ENCODE data around the gene CERS6. TPM values are rescaled to one million over a fixed set of nuclear protein-coding genes. Genes with fewer than 3 reads are reported as not detected.

The CERS6 gene
- total and polyA plus RNA-seq, 2 of the 8 experiments (the other 6 are each of a cell fraction or from before 2014, with no cell fraction given): 6.8 to 28.2 TPM

GRCh38 chr2:168439536-168439935 is 16.5 kb upstream of the CERS6 start:
- H4K91ac ChIP-seq (replicated peaks; ENCODE audit: insufficient read length, low read length): no peak overlapping the region
- H3K14ac ChIP-seq (ENCODE audit: insufficient read length): no peak overlapping the region
- H2AK5ac ChIP-seq (ENCODE audit: low read depth, low read length): no peak overlapping the region
- no peak overlapping the region for H2BK120ac ChIP-seq (replicated peaks; ENCODE audit: low read depth, low read length)
- H3K36me3 ChIP-seq (ENCODE audit: control insufficient read depth in 2 of 4, insufficient read depth in 4 of 4, low read length in 3 of 4): no peaks in the 10 kb centered on the region
- DNase-seq (ENCODE audit: low read depth in 1 of 2, low spot score in 2 of 2): no peak
- no peak overlapping the region for H3K9ac ChIP-seq (replicated peaks in 1 of 4; ENCODE audit: extremely low read depth in 1 of 4, low read depth in 3 of 4, low read length in 3 of 4)
- no peak overlapping the region for H3K23ac ChIP-seq (ENCODE audit: insufficient read length)
- no peak overlapping the region for H4K5ac ChIP-seq (ENCODE audit: insufficient read length, low read depth, low read length)
- no peak overlapping the region for H2BK20ac ChIP-seq (ENCODE audit: low read length)
- H3K18ac ChIP-seq (ENCODE audit: extremely low read depth, low read length): no peak overlapping the region
- no peaks in the 10 kb centered on the region for H4K20me1 ChIP-seq (replicated peaks in 1 of 2; ENCODE audit: control insufficient read depth in 1 of 2, insufficient read depth in 2 of 2, low read length in 2 of 2)
- H3K79me2 ChIP-seq (ENCODE audit: control insufficient read depth in 1 of 2, insufficient read depth in 2 of 2, low read length in 2 of 2): no peaks in the 10 kb centered on the region
- WGBS, 2 experiments (ENCODE audit: extremely low coverage in 1 of 2, insufficient coverage in 1 of 2, insufficient read length in 1 of 2, insufficient replicate concordance in 2 of 2, low coverage in 1 of 2, low lambda C conversion rate in 2 of 2, missing lambda C conversion rate in 1 of 2): 90% methylated on average over 3 of the region's 3 CpGs; no CpG with 5 or more reads in 1 of the 2 experiments
- no peaks in the 10 kb centered on the region; a peak in 1 of 4 replicates for H3K9me3 ChIP-seq (ENCODE audit: insufficient read depth in 2 of 2, low read depth in 1 of 2, low read length in 1 of 2)
- ChIA-PET CTCF (ENCODE audit: partially characterized antibody) (interaction anchor here (0.6 to 1.4 kb wide), 5 partner anchors 52 to 267 kb away, joined by 3 to 4 read pairs (median 3); no protein-coding TSS in a partner anchor), POLR2A (ENCODE audit: partially characterized antibody) (interaction anchor here (1.9 kb wide), 1 partner anchor 12 kb away, joined by 4 read pairs; no protein-coding TSS in a partner anchor)
- H3K27me3 ChIP-seq (replicated peaks in 1 of 4; ENCODE audit: control insufficient read depth in 3 of 4, extremely low read depth in 1 of 4, insufficient read depth in 3 of 4, low read length in 3 of 4): no peaks in the 10 kb centered on the region
- no peak for FAIRE-seq
- H3K27ac ChIP-seq (ENCODE audit: low read depth, low read length): no peak overlapping the region
- no peak overlapping the region for H4K8ac ChIP-seq (ENCODE audit: extremely low read depth, insufficient read depth, low read length)
- no peak overlapping the region for H3K56ac ChIP-seq (replicated peaks; ENCODE audit: insufficient read length, low read depth, low read length)
- H2BK15ac ChIP-seq (ENCODE audit: low read length): no peak overlapping the region
- H2AFZ ChIP-seq (ENCODE audit: low read length): no peak overlapping the region
- H2BK5ac ChIP-seq (ENCODE audit: low read depth, low read length): no peak overlapping the region
- no peak overlapping the region for H3K4me2 ChIP-seq (ENCODE audit: insufficient read depth in 1 of 2, low read depth in 2 of 2, low read length in 2 of 2)
- H3K23me2 ChIP-seq (ENCODE audit: low read depth, low read length): no peaks in the 10 kb centered on the region
- H3K4me3 ChIP-seq (ENCODE audit: extremely low read depth in 1 of 4, insufficient read depth in 2 of 4, low read depth in 3 of 4, low read length in 4 of 4): no peak overlapping the region
- no peaks in the 10 kb centered on the region for H3K4me1 ChIP-seq (replicated peaks in 1 of 4; ENCODE audit: control insufficient read depth in 3 of 4, insufficient read depth in 4 of 4, low read length in 3 of 4)
- no peaks in the 10 kb centered on the region for H3K79me1 ChIP-seq (ENCODE audit: low read depth, low read length)
- no peak overlapping the region for H3K4ac ChIP-seq (replicated peaks; ENCODE audit: insufficient read length, low read depth, low read length)
- no peak overlapping the region for H2BK12ac ChIP-seq (ENCODE audit: low read depth, low read length)
- TF ChIP-seq ATF3 (IDR thresholded peaks at IDR 0.05; ENCODE audit: insufficient read depth, low read depth, low read length): no peak
- TF ChIP-seq SIX5 (IDR thresholded peaks at IDR 0.05; ENCODE audit: low read depth, low read length): no peak
- no peak for TF ChIP-seq RAD21 (IDR thresholded peaks at IDR 0.05 in 1 of 2, conservative IDR thresholded peaks at IDR 0.05 in 1 of 2; ENCODE audit: low read depth in 2 of 2, low read length in 2 of 2)
- TF ChIP-seq KDM1A (IDR thresholded peaks at IDR 0.05; ENCODE audit: borderline replicate concordance, low read length): no peak
- TF ChIP-seq MAFK (IDR thresholded peaks at IDR 0.05; ENCODE audit: low read depth, low read length): no peak
- TF ChIP-seq CTCF (IDR thresholded peaks at IDR 0.05; ENCODE audit: control extremely low read depth in 1 of 3, insufficient read depth in 1 of 3, low read depth in 1 of 3, low read length in 3 of 3): no peak
- TF ChIP-seq GTF2F1 (IDR thresholded peaks at IDR 0.05; ENCODE audit: borderline replicate concordance, low read depth, low read length): no peak
- no peak for TF ChIP-seq CTBP2 (IDR thresholded peaks at IDR 0.05; ENCODE audit: borderline replicate concordance, insufficient read depth, insufficient read length, low read length)
- no peak for TF ChIP-seq SP1 (IDR thresholded peaks at IDR 0.05; ENCODE audit: low read depth, low read length)
- TF ChIP-seq POLR2AphosphoS5 (IDR thresholded peaks at IDR 0.05; ENCODE audit: low read depth, low read length): no peak
- no peak for TF ChIP-seq TAF1 (IDR thresholded peaks at IDR 0.05; ENCODE audit: low read depth, low read length)
